Memory B cell (primary cell): Measurements from ENCODE around the gene CCDC91.

Source experiments
- ATAC-seq: fragments of 150-1000 bp; cut with Tn5 transposase; 2 replicates; pipeline ENCODE4 v1.10.0; 2021; ENCODE audit warnings: low read depth, mild to moderate bottlenecking, moderate library complexity
- DNase-seq, 2 donors: peaks; one replicate each; pipeline ENCODE4 v3.0.0; 2022; ENCODE audit warnings: low spot score in 2 of 2
- H3K27ac Mint-ChIP-seq: one replicate; pipeline ENCODE4 v1.8.0; 2022; ENCODE audit warnings: mild to moderate bottlenecking, moderate library complexity, mixed read lengths
- H3K27me3 Mint-ChIP-seq: one replicate; pipeline ENCODE4 v1.8.0; 2022; ENCODE audit warnings: mixed read lengths
- H3K36me3 Mint-ChIP-seq: one replicate; pipeline ENCODE4 v1.8.0; 2022; ENCODE audit warnings: mild to moderate bottlenecking, mixed read lengths
- H3K4me1 Mint-ChIP-seq: one replicate; pipeline ENCODE4 v1.8.0; 2022; ENCODE audit warnings: mixed read lengths
- H3K4me3 Mint-ChIP-seq: one replicate; pipeline ENCODE4 v1.8.0; 2022; ENCODE audit warnings: mild to moderate bottlenecking, moderate library complexity, mixed read lengths
- H3K9me3 Mint-ChIP-seq: one replicate; pipeline ENCODE4 v1.8.0; 2022; ENCODE audit warnings: mixed read lengths

CCDC91 gene

GRCh38 chr12:28231248-28231647 lies 41.0 kb downstream of the CCDC91 start:
- no peaks in the 10 kb centered on the region for H3K9me3 Mint-ChIP-seq
- peaks cover 19% of the 10 kb centered on the region for H3K36me3 Mint-ChIP-seq
- H3K27me3 Mint-ChIP-seq: no peaks in the 10 kb centered on the region
- no peak for DNase-seq
- ATAC-seq: no peak
- H3K4me3 Mint-ChIP-seq: no peak overlapping the region
- peaks cover 30% of the 10 kb centered on the region for H3K4me1 Mint-ChIP-seq
- no peak overlapping the region for H3K27ac Mint-ChIP-seq

GRCh38 chr12:28232211-28232928 lies 42.1 kb downstream of the CCDC91 start:
- Mint-ChIP-seq H3K4me3 (no peak overlapping the region), H3K27ac (no peak overlapping the region), H3K36me3 (peaks cover 12% of the 10 kb centered on the region), H3K27me3 (no peaks in the 10 kb centered on the region), H3K4me1 (peaks cover 22% of the 10 kb centered on the region), H3K9me3 (no peaks in the 10 kb centered on the region)
- ATAC-seq: no peak
- DNase-seq: no peak

GRCh38 chr12:28234444-28234843 lies 44.2 kb downstream of the CCDC91 start:
- Mint-ChIP-seq H3K4me3 (no peak overlapping the region), H3K27ac (no peak overlapping the region), H3K9me3 (peaks cover 1% of the 10 kb centered on the region), H3K27me3 (no peaks in the 10 kb centered on the region), H3K36me3 (peaks cover 5% of the 10 kb centered on the region), H3K4me1 (peaks cover 13% of the 10 kb centered on the region)
- DNase-seq (no peak), ATAC-seq (no peak)

GRCh38 chr12:28235015-28235414 lies 44.8 kb downstream of the CCDC91 start:
- Mint-ChIP-seq H3K36me3 (peaks cover 4% of the 10 kb centered on the region), H3K9me3 (peaks cover 1% of the 10 kb centered on the region), H3K4me1 (peaks cover 9% of the 10 kb centered on the region), H3K27me3 (no peaks in the 10 kb centered on the region), H3K4me3 (no peak overlapping the region), H3K27ac (no peak overlapping the region)
- ATAC-seq (no peak), DNase-seq (no peak)

DNA sequence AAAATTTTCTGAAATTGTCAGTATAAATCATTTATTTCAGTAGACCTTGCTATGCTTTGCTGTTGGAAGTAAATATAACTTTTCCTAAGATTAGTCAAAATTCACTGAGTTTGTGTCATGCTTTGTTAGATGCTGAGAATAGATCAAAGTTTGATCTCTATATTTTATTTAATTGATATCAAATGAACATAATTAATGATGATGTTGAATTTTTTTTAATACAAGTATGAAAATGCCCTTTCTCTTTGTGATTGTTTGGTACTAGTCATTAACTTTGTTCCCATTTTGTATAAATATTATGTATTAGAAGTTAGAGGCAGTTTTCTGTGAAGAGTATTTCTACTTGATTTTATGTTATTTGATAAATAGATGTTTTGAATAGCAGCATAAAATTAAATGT lies 45.7 kb downstream of the CCDC91 start:
- no peaks in the 10 kb centered on the region for H3K27me3 Mint-ChIP-seq
- no peak for ATAC-seq
- H3K4me3 Mint-ChIP-seq: no peak overlapping the region
- peaks cover 5% of the 10 kb centered on the region for H3K4me1 Mint-ChIP-seq
- no peak for DNase-seq
- peaks cover 1% of the 10 kb centered on the region for H3K9me3 Mint-ChIP-seq
- peaks cover 2% of the 10 kb centered on the region for H3K36me3 Mint-ChIP-seq
- H3K27ac Mint-ChIP-seq: no peak overlapping the region

GRCh38 chr12:28237423-28237822 lies 47.2 kb downstream of the CCDC91 start:
- Mint-ChIP-seq H3K27ac (no peak overlapping the region), H3K36me3 (peaks cover 2% of the 10 kb centered on the region), H3K4me3 (no peak overlapping the region), H3K9me3 (peaks cover 1% of the 10 kb centered on the region), H3K27me3 (no peaks in the 10 kb centered on the region), H3K4me1 (peaks cover 8% of the 10 kb centered on the region)
- no peak for DNase-seq
- no peak for ATAC-seq

DNA sequence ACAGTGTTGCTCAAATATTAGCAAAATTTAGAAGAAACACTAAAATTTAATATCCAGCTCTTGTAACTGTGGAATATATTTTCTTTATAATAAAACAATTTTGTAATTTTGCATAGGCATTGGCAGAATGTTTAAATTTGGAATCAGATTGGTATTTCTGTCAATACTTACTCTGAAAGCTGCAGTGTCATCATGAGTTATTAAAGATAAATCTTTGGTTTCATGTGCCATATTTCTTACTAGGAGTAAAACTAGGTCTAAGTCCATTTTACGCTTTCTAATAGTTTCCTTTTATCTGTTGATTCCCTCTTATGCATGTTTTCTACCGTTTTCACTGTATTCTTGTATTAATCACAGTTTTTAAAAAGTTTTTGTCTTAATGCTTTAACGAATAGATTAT lies 49.7 kb downstream of the CCDC91 start:
- Mint-ChIP-seq H3K36me3 (peaks cover 4% of the 10 kb centered on the region), H3K27ac (no peak overlapping the region), H3K27me3 (no peaks in the 10 kb centered on the region), H3K9me3 (peaks cover 1% of the 10 kb centered on the region), H3K4me3 (no peak overlapping the region), H3K4me1 (peaks cover 8% of the 10 kb centered on the region)
- ATAC-seq (no peak), DNase-seq (no peak)

DNA sequence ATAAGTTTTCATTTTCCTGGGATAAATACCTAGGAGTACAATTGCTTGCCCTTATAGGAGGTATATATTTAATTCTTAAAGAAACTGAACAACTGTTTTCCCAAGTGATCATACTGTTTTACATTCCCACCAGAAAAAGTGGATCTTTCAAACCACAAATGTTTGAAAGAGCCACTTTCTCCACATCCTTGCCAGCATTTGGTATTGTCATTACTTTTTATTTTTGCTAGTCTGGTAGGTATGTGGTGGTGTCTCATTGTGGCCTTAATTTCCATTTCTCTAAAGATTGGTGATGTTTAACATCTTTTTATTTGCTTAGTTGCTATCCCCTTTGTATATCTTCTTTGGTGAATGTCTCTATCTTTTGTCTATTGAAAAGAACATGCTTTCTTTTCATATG lies 50.6 kb downstream of the CCDC91 start:
- Mint-ChIP-seq H3K4me1 (peaks cover 7% of the 10 kb centered on the region), H3K27me3 (no peaks in the 10 kb centered on the region), H3K4me3 (no peak overlapping the region), H3K27ac (no peak overlapping the region), H3K9me3 (peaks cover 1% of the 10 kb centered on the region), H3K36me3 (peaks cover 4% of the 10 kb centered on the region)
- DNase-seq (no peak), ATAC-seq (no peak)

DNA sequence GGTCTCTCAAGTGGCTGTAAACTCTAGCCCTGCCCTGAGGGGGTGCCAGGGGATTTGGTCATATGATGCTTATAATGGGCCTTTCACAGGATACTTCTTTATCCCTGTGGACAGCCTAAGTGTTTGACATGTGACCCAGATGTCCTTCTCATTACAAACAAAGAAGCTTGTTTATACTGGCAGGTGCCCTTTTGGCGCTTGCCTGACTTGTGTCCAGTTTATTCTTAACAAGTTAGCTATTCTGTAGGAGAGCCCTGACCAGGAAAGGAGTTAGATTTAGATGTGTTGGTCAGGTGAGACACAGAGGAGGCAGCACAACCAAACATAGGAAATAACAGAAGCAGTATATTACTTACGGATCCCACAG lies 51.9 kb downstream of the CCDC91 start:
- DNase-seq: no peak
- no peak for ATAC-seq
- Mint-ChIP-seq H3K4me1 (peaks cover 13% of the 10 kb centered on the region), H3K27me3 (no peaks in the 10 kb centered on the region), H3K4me3 (no peak overlapping the region), H3K36me3 (peaks cover 4% of the 10 kb centered on the region), H3K9me3 (peaks cover 1% of the 10 kb centered on the region), H3K27ac (no peak overlapping the region)

DNA sequence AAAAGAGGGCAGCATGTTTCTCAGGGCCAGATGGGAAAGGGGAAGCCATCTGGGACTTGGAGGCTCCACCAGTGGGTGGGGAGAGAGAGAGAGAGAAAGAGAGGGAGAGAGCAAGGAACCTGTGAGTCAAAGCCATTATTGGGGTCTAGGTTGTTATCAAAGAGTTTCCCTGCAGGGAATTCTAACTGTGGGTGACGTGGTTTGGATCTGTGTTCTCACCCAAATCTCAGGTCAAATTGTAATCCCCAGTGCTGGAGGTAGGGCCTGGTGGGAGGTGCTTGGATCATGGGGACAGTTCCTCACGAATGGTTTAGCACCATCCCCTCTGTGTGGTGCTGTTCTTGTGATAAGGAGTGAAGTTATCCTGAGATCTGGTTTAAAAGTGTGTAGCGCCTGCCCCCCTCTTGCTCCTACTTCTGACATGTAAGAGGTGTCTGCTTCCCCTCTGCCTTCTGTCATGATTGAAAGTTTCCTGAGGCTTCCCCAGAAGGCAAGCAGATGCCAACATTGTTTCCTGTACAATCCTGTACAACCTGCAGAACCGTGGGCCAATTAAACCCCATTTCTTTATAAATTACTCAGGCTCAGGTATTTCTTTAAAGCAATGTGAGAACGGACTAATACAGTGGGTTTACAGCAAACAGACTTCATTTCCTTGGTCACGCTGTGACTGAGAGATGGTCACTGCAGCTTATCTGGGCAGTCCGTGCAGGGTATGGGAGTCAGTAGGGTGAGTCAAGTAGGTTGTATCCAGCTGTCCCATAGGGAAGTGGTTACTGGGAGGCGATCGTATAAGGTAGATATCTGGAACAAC lies 52.4 kb downstream of the CCDC91 start:
- H3K27ac Mint-ChIP-seq: no peak overlapping the region
- ATAC-seq (no peak), DNase-seq (no peak)
- H3K4me3 Mint-ChIP-seq: no peak overlapping the region
- no peaks in the 10 kb centered on the region for H3K27me3 Mint-ChIP-seq
- H3K4me1 Mint-ChIP-seq: peaks cover 16% of the 10 kb centered on the region
- H3K9me3 Mint-ChIP-seq: peaks cover 1% of the 10 kb centered on the region
- peaks cover 3% of the 10 kb centered on the region for H3K36me3 Mint-ChIP-seq

- no peak for DNase-seq
- ATAC-seq: no peak
- Mint-ChIP-seq H3K4me1 (peaks cover 20% of the 10 kb centered on the region), H3K4me3 (no peak overlapping the region), H3K36me3 (peaks cover 3% of the 10 kb centered on the region), H3K27me3 (no peaks in the 10 kb centered on the region), H3K9me3 (peaks cover 1% of the 10 kb centered on the region), H3K27ac (no peak overlapping the region)
Measured at GRCh38 chr12:28243310-28243633, 53.0 kb downstream of the CCDC91 start.

GRCh38 chr12:28247806-28248205 lies 57.5 kb downstream of the CCDC91 start:
- no peak overlapping the region for H3K4me3 Mint-ChIP-seq

GRCh38 chr12:28248555-28249145 lies 58.4 kb downstream of the CCDC91 start:
- no peak overlapping the region for H3K4me3 Mint-ChIP-seq
- no peak for DNase-seq
- peaks cover 3% of the 10 kb centered on the region for H3K36me3 Mint-ChIP-seq
- peak overlapping the region; percentile 5 for H3K27ac Mint-ChIP-seq
- peaks cover 46% of the 10 kb centered on the region for H3K4me1 Mint-ChIP-seq
- H3K27me3 Mint-ChIP-seq: no peaks in the 10 kb centered on the region
- no peaks in the 10 kb centered on the region for H3K9me3 Mint-ChIP-seq
- ATAC-seq: peak; percentile 37

More at GRCh38 chr12:28247806-28248205, 57.5 kb downstream of the CCDC91 start:
- ATAC-seq (no peak), DNase-seq (no peak)
- H3K27me3 Mint-ChIP-seq: no peaks in the 10 kb centered on the region
- peaks cover 42% of the 10 kb centered on the region for H3K4me1 Mint-ChIP-seq
- H3K36me3 Mint-ChIP-seq: peaks cover 3% of the 10 kb centered on the region
- peak overlapping the region; percentile 5 for H3K27ac Mint-ChIP-seq
- no peaks in the 10 kb centered on the region for H3K9me3 Mint-ChIP-seq

DNA sequence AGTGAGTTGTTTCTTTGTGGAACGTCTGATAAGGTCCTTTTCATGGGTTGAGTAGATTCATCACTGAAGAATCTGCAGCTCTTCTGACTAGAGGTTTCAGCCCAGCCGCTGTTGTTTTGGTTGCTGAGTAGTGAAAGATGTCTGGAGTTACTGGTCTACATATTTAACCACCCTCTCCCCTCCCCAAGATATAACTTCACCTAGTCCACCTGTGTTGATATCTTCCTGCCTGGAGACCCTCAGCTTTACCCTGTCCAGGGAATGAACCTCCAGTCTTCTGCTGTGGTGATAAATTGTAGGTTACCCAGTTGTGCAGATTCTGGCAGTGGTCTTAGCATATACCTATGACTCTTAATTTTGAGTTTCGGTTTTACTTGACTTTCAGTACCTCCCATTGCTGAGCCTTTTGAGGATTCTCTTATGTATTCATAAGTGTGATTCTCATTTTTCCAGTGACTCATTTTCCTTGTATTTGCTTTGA lies 62.9 kb downstream of the CCDC91 start:
- ATAC-seq: peak; percentile 72
- H3K27ac Mint-ChIP-seq: peak overlapping the region; percentile 71
- peak overlapping the region; percentile 72 for H3K4me3 Mint-ChIP-seq
- H3K27me3 Mint-ChIP-seq: no peaks in the 10 kb centered on the region
- DNase-seq: no peak
- no peaks in the 10 kb centered on the region for H3K9me3 Mint-ChIP-seq
- no peaks in the 10 kb centered on the region for H3K36me3 Mint-ChIP-seq
- H3K4me1 Mint-ChIP-seq: peaks cover 37% of the 10 kb centered on the region
